ENCODE measurements around the gene LRCH1. TPM values are rescaled to one million over a fixed set of nuclear protein-coding genes. Genes with fewer than 3 reads are reported as not detected.

LRCH1 gene
- total RNA-seq, 1 donor from 2014 or later: 13.1 TPM

DNA sequence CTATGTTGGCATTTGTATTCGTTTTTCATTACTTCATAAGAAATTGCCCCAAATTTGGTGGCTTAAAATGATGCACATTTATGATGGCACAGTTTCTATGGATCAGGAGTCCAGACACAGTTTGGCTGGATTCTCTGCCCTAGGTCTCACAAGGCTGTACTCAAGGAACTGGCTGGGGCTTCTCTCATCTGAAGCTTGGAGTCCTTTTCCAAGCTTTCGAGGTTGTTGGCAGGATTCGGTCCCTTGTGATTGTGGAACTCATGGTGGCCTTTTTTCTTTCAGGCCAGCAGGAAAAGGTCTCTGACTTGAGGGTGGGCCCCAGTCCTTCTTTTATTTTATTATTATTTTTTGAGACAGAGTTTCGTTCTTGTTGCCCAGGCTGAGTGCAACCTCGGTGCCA, 23.8 kb downstream of the LRCH1 start:
- Histone ChIP-seq H3K27me3 (ENCODE audit: low read depth) (no peaks in the 10 kb centered on the region), H3K9me3 (replicated peaks) (no peaks in the 10 kb centered on the region), H3K36me3 (no peaks in the 10 kb centered on the region), H3K27ac (replicated peaks) (no peak overlapping the region), H3K4me3 (no peak overlapping the region), H3K4me1 (peaks cover 91% of the 10 kb centered on the region)
- intact Hi-C loops (cut with micrococcal nuclease): no loop called here
- DNase-seq: no peak
- TF ChIP-seq, protein P1, sequence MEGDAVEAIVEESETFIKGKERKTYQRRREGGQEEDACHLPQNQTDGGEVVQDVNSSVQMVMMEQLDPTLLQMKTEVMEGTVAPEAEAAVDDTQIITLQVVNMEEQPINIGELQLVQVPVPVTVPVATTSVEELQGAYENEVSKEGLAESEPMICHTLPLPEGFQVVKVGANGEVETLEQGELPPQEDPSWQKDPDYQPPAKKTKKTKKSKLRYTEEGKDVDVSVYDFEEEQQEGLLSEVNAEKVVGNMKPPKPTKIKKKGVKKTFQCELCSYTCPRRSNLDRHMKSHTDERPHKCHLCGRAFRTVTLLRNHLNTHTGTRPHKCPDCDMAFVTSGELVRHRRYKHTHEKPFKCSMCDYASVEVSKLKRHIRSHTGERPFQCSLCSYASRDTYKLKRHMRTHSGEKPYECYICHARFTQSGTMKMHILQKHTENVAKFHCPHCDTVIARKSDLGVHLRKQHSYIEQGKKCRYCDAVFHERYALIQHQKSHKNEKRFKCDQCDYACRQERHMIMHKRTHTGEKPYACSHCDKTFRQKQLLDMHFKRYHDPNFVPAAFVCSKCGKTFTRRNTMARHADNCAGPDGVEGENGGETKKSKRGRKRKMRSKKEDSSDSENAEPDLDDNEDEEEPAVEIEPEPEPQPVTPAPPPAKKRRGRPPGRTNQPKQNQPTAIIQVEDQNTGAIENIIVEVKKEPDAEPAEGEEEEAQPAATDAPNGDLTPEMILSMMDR (IDR thresholded peaks at IDR 0.05; ENCODE audit: borderline replicate concordance): no peak

DNA sequence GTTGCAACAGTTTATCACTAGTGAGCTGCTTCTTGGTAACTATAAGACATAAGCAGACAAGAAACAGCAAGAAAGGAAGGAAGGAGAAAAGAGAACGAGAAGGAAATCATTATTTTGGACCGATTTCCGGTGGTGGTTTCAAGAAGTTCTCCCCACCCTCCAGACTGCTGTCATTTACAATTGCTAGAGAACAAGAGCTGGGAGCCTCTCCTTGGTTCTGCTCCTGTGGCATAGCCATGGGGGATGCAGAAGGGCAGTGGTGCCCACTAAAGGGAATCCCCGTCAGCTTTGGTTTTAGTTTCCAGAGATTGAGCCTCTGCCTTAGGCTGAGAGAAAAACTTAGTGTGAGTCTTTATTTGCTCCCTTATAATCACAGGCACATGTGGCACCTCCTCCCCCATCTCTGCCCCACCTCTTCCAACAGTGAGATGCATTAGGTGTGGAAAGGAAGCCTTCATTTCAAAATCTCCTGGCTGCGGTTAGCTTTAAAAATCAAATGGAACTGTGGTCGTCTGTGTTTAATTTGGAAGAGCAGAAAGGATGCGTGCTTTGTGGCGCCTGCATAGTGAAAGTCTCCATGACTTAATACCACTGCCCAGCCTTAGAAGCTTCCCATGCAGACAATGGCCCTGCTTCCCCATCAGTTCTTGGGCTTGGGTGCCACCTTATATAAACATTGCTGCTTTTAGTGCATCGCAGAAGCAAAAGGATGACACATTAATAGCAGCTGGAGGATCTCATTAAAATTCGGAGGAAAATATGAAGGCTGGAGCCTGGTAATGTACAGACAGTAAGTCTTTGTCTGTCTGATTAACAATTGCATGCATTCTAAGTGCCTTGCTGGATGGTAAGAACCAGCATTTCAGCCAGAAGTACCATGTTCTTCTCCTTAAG, 25.0 kb downstream of the LRCH1 start:
- intact Hi-C loops (cut with micrococcal nuclease): no loop called here
- no peak for DNase-seq
- H3K4me3 ChIP-seq: no peak overlapping the region
- no peaks in the 10 kb centered on the region for H3K36me3 ChIP-seq
- peaks cover 87% of the 10 kb centered on the region for H3K4me1 ChIP-seq
- no peaks in the 10 kb centered on the region for H3K27me3 ChIP-seq (ENCODE audit: low read depth)
- H3K9me3 ChIP-seq (replicated peaks): no peaks in the 10 kb centered on the region
- H3K27ac ChIP-seq (replicated peaks): peak overlapping the region; percentile 41
- TF ChIP-seq, protein P1 (IDR thresholded peaks at IDR 0.05; ENCODE audit: borderline replicate concordance): no peak

DNA sequence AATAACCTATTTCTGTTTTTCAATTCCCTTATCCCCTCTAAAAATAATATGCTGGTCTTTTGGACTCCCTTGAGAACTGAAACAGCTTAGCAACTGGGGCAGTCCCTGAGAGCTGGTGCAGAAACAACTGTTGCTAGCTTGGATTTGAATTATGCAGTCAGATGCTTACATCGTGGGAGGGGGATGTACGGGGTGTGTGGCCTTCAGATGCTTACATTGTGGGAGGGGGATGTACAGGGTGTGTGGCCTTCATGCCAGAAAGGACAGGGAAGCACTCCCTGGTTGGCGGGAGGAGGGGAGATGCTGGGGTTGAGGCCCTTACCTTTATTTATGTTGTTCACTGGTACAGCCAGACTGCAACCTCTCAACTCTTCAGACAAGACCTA, 25.6 kb downstream of the LRCH1 start:
- DNase-seq: no peak
- no peak overlapping the region for H3K27ac ChIP-seq (replicated peaks)
- H3K4me1 ChIP-seq: peaks cover 91% of the 10 kb centered on the region
- H3K27me3 ChIP-seq (ENCODE audit: low read depth): no peaks in the 10 kb centered on the region
- H3K9me3 ChIP-seq (replicated peaks): no peaks in the 10 kb centered on the region
- TF ChIP-seq, protein P1 (IDR thresholded peaks at IDR 0.05; ENCODE audit: borderline replicate concordance): no peak
- intact Hi-C loops (cut with micrococcal nuclease): no loop called here
- H3K36me3 ChIP-seq: no peaks in the 10 kb centered on the region
- no peak overlapping the region for H3K4me3 ChIP-seq

DNA sequence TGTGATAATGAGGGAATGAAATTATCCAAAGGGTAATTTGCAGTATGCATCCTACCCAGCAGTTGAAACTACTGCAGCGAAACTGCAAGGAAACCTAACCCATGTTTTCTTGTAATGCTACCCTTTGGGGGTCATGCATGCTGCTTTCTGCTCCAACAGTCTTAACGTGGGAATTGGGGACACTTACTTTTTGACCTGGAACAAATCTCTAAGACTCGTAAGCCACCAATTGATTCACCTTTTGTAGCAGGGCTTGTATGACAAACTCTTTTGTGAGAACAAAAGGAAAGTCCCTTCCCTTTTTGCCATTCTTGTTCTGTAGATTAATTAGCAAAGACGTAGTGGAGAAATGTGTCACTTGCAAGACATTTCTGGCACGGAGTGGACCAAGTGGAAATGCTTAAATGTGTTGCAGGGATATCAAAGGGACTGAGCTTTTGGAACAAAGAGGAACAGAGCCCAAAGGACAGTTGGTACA, 27.4 kb downstream of the LRCH1 start:
- peak overlapping the region; percentile 7 for H3K27ac ChIP-seq (replicated peaks)
- H3K9me3 ChIP-seq (replicated peaks): no peaks in the 10 kb centered on the region
- intact Hi-C loops (cut with micrococcal nuclease): no loop called here
- no peak for DNase-seq
- H3K4me1 ChIP-seq: peaks cover 89% of the 10 kb centered on the region
- H3K27me3 ChIP-seq (ENCODE audit: low read depth): no peaks in the 10 kb centered on the region
- no peaks in the 10 kb centered on the region for H3K36me3 ChIP-seq
- TF ChIP-seq, protein P1 (IDR thresholded peaks at IDR 0.05; ENCODE audit: borderline replicate concordance): no peak
- no peak overlapping the region for H3K4me3 ChIP-seq

DNA sequence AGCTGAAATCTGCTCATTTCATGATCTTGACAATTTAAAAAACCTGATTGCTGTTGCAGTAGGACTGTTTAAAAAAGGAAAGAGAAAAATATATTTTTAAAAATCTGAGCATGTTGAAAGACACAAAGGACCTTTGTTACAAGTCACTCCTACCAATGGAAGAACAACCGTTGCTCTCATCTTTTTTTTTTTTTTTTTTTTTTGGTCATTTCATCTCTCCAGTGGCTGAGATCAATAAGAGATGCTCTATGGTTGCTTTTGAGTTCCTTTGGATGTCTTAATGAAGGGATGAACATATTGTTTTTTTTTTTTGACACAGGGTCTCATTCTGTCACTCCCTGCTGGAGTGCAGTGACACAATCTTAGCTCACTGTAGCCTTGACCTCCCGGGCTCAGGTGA, 29.2 kb downstream of the LRCH1 start:
- Histone ChIP-seq H3K4me1 (peaks cover 88% of the 10 kb centered on the region), H3K27ac (replicated peaks) (no peak overlapping the region), H3K9me3 (replicated peaks) (no peaks in the 10 kb centered on the region), H3K4me3 (no peak overlapping the region), H3K36me3 (no peaks in the 10 kb centered on the region), H3K27me3 (ENCODE audit: low read depth) (no peaks in the 10 kb centered on the region)
- intact Hi-C loops (cut with micrococcal nuclease): no loop called here
- TF ChIP-seq, protein P1 (IDR thresholded peaks at IDR 0.05; ENCODE audit: borderline replicate concordance): no peak
- no peak for DNase-seq

Data from left ventricle myocardium inferior (tissue), 1 donor.